GM21367 (cell line): Measurements from ENCODE around the gene INTS14.

ENCODE experiments used
- ATAC-seq: cut with Tn5 transposase; IDR thresholded peaks from one replicate; pipeline ENCODE4 v1.9.1; 2021; ENCODE audit not compliant: unreplicated experiment

INTS14 gene

DNA sequence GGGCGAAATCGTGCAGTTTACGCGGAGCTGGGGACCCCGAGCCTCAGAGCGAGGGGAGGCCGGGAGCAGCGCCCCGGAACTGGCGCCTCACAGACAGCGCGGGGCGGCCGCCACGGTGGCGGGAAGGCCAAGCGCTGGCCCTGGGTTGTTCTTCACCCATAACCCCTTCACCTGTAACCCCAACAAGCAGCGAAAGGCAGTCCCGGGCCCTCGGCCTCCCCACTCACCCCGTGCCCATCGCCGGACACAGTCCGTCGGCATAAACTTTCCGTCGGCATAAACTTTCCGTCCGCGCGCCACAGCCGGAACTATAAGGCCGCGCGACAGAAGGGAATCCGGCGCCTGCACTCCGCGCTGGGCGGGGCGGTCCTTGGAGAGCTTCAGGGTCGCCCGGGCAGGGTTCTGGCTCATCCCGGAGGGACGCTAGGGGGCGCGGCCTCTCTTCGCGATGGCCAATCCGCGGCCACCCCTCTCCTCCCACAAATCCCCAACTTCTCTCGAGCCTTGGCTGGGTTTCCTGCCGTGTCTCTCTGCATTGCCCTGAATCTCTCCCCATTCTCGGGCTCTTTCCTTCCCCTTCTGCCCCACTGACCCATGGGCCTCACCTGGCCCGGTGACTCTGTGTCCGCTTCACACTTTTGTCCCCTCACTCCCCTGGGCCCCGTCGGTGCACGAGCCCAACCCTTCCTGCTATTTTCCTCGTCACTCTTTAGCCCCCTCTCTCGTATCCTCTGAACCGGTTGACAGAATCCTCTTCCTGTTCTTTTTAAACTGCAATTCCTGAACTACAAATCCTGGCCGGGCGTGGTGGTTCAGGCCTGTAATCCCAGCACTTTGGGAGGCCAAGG is at the start of gene INTS14:
Gene INTS14 (minus strand): TSS at position 261 of the 848 bp plus-strand sequence. CDS start 3,751 bp downstream, outside the sequence.
- peak; percentile 92 for ATAC-seq

DNA sequence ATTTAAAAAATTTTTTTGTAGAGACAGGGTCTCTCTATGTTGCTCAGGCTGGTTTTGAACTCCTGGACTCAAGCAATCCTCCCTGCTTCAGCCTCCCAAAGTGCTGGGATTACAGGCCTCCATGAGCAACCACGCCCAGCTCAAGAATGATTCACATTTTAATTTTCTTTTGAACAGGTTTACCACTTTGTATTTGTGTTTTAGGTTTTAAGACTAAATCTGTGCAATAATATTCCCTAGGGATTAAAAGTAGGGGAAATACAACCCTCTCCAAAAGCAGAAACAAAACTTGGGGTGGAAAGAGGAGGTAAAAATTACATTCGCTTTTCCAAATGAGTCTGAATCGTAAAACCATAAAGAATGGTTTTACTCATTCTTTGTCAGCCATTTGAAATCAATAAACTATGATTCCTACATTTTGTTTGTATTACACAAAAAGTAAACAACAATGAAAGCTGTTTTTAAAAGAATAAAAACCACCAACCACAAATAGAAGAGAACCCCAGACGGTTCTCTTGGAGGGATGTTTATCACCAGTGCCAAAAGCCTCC is 48.6 kb upstream of the INTS14 start:
- ATAC-seq = no peak

DNA sequence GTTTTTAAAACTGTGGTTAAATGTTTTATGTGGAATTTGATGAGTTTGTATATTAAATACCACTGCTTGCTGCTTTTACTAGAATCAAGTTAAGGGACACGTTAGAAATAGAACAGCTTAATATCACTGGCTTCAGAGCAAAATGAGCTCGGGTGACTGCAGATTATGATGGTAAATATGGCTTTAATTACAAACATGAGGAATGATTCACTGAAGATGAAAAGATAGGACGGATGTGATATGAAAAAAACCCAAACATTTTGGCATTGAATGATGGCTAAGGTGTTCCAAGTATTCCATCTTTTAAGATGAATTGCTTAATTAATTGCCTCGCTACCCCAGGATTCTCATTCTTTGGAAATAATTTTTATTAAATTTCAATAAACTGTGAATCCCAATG is 44.5 kb upstream of the INTS14 start:
- ATAC-seq = no peak

DNA sequence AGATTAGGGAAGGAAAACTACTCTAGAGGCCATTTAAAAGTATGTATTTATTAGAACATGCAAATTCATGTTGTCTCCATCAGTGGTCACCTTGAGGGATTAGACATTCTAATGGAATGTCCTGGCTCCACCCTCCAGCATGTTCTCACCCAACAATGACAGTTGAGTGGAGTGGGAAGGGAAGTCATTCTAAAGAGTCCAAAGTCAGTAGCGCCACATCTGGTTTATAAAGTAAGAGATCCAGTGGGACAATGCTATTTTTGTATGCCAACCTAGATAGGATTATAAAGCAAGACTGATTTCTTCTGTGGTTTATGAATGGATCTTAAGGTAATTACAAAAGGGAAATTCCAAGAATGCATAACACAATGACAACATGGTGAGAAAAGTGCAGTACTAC is 44.1 kb upstream of the INTS14 start:
- no peak for ATAC-seq

DNA sequence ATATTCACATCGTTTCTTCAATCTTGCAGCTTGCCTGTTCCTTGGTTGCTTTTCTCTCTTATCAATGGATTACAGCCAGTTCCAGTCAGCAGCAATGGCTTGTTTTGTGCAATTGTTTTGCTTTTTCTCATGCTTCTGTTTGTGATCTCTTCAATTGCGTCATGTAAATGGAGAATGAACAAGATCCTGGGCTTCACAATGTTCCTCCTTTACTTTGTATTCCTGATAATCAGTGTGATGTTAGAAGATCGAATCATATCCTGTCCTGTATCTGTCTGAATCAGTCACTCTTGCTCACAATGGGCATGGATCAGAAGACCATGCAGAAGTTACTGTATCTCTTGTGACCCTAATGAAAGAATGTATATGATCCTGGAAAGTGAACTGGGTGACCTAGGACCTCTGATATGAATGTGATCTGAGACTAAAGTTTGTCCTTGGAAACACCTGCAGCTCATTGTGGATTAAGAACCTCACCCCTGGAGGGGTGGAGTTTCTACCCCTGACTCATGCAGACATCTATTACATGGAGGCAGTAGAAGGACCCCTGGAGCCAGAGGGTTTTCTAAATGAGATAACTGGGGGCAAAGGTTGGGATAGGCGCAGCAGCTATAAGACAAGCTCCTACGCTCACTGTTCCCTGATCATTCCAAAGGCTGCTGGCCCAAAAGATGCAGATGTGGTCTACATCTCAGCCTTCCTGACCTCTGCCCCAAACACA is 43.0 kb upstream of the INTS14 start:
- no peak for ATAC-seq

DNA sequence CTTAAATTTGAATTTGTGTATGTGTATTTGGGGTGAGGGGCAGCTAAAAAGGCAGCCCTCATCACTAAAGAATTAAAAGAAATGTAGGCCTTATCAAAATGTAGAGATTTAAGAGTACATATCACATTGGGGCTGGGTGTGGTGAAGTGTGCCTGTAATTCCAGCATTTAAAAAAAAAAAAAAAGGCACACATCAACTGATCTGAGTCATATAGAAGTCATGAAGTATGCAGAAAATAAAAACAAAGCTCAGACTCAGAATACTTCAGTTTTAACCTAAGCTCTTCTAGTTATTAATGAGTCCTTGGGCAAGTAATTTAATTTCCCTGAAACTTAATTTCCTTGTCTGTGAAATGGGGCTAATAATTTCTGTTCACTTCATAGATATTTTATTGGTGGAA is 42.4 kb upstream of the INTS14 start:
- ATAC-seq = no peak

DNA sequence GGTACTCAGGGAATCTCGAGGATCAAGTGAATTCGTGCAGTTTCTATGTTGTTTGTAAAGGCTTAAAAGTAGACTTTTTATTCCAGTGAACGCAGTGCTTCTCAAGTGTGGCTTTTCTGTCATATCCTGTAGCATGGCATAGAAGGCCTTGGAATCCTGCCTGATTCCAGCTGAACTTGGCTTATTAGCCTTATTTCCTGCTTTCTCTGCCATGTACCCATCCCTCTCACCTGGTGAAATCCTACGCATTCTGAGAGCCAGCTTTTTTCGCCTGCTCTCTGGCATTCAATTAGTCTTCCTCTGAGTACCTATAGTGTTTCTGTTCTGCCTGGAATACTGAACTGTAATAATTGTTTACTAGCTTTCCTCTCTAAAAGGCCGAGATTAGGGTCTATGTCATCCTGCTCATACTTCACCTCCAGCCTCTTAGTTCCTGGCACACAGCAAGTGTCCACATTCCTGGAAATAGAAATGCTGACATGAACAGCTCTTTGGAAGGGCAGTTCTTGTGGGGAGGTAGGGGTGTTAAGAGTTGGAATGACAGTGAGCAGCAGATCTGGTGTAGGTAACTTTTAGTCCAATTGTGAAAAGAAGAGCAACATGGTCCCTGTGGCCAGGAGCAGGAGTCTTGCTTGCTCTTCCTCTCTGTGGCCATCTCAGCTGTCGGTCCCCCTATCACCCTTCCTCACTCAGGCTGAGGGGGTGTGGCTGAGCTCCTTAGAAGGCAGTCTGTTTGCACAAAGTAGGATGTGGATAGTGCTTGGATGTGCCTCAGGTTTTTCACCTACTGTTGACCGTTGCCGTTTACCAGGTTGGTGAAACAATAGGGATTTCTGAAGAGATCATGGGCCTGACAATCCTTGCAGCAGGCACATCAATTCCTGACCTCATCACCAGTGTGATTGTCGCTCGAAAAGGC is 41.2 kb upstream of the INTS14 start:
- ATAC-seq = no peak

DNA sequence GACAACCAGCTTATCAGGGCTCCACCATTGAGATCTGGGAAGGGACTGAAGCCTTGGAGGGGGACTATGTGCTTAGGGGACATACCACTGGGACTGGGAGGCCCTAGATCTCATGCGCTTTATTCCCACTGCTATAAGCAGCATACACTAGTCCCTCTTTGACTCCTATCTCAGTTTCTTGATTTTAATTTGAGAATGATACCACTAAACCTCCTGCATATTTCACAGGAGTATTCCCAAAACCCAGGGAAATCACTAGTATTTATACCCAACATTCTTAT is 40.1 kb upstream of the INTS14 start:
- no peak for ATAC-seq

DNA sequence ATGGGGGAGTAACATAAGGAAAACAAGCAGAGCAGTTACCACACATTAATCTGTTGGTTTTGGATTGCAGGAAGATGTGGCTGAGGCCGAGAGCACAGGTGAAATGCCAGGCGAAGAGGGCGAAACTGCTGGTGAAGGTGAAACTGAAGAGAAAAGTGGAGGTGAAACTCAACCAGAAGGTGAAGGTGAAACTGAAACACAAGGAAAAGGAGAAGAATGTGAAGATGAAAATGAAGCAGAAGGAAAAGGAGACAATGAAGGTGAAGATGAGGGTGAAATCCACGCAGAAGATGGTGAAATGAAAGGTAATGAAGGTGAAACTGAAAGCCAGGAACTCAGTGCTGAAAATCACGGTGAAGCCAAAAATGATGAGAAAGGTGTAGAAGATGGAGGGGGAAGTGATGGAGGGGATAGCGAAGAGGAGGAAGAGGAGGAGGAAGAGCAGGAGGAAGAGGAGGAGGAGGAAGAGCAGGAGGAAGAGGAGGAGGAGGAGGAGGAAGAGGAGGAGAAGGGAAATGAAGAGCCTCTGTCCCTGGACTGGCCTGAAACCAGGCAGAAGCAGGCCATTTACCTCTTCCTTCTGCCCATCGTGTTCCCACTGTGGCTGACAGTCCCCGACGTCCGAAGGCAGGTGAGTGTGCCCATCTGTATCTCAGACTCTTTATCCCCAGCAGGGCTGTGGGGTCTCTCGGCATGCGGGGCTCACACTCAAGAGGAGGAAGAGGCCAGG is 39.5 kb upstream of the INTS14 start:
- no peak for ATAC-seq

DNA sequence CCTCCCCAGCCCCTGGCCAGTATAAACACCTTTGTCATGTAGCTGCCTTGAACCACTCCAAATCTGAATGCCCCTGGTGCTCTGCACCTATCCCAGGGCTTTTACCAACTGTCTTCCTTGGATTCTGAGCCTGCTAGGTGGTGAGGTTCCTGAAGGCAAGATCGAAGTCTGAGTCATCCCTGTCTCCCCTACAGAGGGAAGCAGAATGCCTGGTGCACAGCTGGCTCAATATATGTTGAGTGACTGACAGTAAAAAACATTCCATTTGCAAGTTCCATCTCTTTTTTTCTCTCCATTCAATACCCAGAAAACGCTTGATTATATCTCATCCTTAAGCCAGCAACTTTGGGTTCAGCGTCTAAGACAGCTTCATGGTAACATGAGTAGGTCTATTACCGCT is 35.6 kb upstream of the INTS14 start:
- ATAC-seq = no peak

DNA sequence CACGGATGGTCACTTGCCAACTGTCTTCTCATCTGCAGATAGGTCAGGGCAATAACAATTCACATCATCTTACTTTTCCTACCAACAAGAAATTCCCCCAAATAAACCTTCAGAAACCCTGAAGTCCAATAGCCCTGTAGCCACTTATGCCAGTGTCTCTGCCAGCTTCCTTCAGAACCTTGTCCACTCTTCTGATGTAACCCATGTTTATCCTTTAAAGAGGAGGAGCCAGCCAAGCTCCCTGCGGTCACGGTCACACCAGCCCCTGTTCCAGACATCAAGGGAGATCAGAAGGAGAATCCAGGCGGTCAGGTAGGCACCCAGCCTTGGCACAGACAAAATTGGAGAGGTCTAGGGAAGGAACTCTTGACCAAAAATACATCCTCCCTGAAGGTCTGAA is 34.5 kb upstream of the INTS14 start:
- ATAC-seq = no peak

DNA sequence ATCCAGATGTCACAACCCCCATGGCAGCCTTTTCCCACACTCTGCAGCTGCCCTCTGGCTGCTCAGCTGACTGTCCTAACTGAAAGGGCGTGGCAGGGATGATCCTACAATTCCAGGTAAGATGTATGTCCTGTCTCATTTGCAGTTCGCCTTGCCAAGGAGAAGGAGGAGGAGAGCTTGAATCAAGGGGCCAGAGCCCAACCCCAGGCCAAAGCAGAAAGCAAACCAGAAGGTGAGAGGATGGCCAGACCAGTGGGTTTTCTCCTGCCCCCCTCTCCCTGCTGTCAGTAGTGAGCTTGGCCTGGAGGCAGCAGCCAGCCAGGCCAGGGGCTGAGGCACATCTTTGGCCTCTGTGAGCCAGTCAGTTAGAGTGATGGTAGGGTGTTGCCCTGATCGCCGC is 33.4 kb upstream of the INTS14 start:
- no peak for ATAC-seq

DNA sequence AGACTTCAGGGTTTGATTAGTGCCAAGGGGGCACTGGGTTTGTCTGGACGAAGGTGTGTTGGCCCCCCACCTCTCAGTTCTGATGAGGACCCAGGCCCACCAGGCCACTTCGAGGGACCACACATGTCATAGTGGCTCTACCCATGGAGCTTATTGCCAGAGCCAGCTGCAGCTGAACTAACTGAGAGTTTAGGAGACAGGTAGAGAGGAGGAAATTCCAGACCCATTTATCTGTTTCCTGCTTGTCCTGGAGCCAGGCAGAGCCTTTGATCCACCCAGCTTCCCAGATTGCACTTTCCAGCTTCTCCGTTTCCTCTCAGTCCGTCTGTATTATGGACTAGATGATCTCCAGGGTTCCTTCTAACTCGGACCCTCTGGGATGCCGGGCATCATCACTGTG is 31.7 kb upstream of the INTS14 start:
- ATAC-seq = no peak

DNA sequence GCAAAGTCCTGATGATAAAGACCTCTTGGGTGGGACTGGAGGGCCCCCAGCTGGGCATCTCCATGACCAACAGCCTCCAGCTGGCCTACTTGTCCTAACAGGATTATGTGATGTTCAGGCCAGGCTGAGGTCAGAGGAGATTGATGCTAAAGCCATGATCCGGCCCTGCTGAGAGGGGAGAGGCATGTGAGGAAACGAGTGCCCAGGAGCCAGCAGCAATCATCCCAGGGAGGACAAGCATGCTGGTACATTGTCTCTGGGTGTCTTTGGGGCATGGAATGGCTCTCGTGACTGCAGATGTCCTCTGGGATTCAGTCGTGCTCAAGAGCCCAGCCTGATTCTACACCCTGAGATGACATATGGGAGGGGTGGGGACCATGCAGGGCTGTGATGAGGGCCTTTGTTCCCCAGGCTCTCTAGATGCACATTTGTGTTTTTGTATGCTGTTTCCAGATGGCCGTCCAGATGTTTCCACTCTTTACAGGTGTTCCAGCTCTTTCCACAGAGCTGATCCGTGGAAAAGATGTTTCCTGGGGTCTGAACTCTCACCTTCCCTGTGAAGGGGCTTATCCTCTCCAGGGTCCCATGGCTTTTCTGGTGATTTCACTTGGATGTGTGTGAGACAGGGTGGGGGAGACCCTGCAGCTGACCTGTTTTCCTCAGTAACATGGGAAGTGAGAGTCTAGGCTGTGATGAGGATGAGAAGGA is 31.0 kb upstream of the INTS14 start:
- no peak for ATAC-seq

DNA sequence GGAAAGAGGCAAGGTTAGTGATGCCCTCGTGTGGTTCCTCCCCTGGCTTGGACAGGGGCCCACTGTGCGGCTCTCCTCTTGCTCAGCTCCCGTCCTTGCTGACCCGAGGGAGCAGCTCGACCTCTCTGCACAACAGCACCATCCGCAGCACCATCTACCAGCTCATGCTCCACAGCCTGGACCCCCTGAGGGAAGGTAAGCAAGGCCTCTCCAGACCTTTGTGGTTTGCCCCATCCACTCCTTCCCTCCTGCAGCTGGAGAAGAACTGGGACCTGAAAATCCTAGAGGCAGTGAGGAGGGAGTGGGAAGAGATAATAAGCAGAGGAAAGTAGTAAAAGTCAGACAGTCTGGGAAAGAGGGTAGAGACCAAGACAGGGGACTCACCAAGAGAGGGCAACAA is 28.6 kb upstream of the INTS14 start:
- no peak for ATAC-seq

DNA sequence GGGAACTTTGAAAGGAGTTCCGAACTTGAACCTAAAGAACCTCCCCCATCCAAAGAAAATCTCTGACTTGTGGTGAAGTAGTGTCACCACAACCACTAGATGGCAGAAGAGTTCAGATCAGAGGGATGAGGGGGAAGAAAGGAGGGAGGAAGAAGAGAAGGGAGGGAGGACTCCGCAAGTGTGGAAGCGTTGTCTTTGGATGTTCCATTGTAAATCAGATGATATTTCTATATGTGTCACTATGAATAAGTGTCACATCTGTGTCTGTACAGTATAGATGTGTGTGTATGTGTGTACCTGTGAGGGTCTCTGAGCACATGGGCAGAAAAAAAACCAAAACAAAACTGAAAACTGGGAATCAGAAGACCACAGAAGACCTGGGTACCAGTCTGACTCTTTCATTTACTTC is 27.8 kb upstream of the INTS14 start:
- no peak for ATAC-seq

DNA sequence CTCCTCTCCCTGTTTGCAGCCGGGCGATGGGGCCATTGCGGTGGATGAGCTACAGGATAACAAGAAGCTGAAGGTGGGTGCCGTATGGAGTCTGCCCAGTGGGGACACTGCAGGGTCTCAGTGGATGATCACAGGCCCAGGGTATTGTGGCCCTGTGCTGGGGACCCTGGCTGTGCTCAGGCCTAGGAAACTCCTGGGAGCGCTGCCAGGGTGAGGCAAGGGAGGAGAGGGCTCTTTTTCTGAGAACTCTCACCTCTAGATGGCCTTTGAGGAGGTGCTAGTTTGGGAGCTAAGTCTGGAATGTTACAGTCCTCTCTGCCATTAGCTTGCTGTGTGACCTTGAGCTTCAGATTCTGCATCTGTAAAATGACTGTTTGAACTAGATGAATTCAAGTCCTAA is 27.2 kb upstream of the INTS14 start:
- no peak for ATAC-seq

DNA sequence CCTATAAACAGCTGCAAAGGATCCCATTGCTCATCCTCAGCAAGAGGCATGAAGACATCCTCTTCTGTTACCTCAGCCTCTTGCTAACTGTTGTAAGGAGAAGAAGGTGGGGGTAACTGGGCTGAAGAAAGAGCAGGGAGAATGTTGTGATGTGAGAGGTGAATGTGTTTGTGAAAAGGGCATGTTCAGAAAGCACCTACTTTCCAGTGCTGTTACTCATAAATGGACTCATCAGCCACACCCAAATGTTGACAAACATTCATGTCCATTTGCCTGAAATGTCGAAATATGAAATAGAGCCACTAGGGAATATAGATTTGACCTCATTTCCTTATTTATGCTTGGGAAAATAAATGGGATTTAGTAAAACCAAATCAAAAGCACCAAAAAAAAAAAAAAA is 23.4 kb upstream of the INTS14 start:
- no peak for ATAC-seq

DNA sequence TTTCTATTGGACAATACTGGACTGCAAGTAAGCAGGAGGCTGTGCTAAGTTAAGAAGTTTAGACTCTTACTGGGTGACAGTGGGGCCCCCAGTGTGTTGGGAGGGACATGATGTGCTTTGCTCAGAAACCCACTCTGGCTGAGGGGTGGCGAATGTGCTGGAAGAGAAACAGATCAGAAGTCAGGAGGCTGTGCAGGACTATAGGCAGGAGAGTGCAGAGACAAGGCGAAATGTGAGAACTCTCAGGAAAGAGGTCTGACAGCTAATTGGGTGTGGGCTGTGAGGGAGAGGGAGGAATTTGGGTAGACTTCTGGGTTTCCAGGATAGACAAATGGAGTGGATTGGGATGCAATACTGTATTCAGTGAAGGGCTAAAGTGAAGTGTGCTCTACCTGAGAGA is 22.8 kb upstream of the INTS14 start:
- ATAC-seq = no peak

DNA sequence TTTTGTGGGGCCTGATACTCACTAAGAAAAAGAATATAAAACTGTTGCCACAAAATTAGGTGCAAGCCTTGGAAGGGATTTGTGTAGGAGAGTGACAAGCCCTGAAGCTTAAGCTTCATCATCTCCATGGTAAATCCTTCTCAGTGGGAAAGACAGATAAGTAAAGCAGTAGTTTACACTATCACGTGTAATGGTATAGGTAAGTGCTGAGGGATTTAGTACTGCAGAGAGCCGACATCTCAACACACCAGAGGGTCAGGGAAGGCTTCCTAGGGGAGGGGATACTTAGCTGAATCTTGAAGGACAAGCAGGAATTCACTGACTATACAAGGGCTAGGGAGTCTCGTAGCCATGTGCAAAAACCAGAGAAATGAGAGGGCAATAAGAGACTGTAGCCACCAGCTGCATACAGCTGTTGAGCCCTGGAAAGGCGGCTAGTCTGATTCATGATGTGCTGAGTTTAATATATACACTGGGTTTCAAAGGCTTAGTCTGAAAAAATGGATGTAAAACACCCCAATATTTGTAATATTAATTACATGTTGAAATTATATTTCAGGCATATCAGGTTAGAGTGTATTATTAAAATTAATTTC is 21.9 kb upstream of the INTS14 start:
- no peak for ATAC-seq
